Gastroesophageal sphincter (tissue), 4 donors: ENCODE measurements around the gene ARID1B. TPM values are rescaled to one million over a fixed set of nuclear protein-coding genes. Genes with fewer than 3 reads are reported as not detected.
A peak's percentile ranks its signal among the peaks of the same experiment; 100 is the strongest.

Experiments
- ATAC-seq: fragments of 150-250 bp; one replicate; pipeline ENCODE4 v1.9.1; 2016; ENCODE audit warnings: mild to moderate bottlenecking, moderate library complexity
- H3K27ac ChIP-seq, 4 donors: fragments of 200-600 bp; sonication (generic) in 3 of 4; 1 replicate in 3 of 4; 2 replicates in 1 of 4; pipeline ENCODE4 v1.5.1; 2016 to 2019
- H3K27me3 ChIP-seq: fragments of 200-600 bp; sonication (generic); one replicate; pipeline ENCODE4 v1.5.1; 2019
- H3K36me3 ChIP-seq, 2 donors: fragments of 200-600 bp; sonication (generic); one replicate each; pipeline ENCODE4 v1.5.1; 2019; ENCODE audit warnings: control low read depth in 1 of 2
- H3K4me1 ChIP-seq, 3 donors: fragments of 200-600 bp; sonication (generic); 1 replicate in 2 of 3; 2 replicates in 1 of 3; pipeline ENCODE4 v1.5.1; 2016 to 2019; ENCODE audit warnings: control low read depth in 2 of 3
- H3K4me3 ChIP-seq, 2 donors: fragments of 200-600 bp; sonication (generic); one replicate each; pipeline ENCODE4 v1.5.1; 2019; ENCODE audit warnings: mild to moderate bottlenecking in 1 of 2, moderate library complexity in 1 of 2
- H3K9me3 ChIP-seq, 3 donors: fragments of 200-600 bp; sonication (generic); one replicate each; pipeline ENCODE4 v1.5.1; 2017 to 2019; ENCODE audit warnings: control low read depth in 2 of 3
- CTCF ChIP-seq, 4 experiments: fragments of 200-600 bp in 2 of 4; fragments of 450-650 bp in 2 of 4; sonication (generic) in 1 of 4; IDR thresholded peaks; one replicate each; pipeline ENCODE4 v1.5.1; 2017 to 2019; ENCODE audit warnings: antibody characterized with exemption in 4 of 4, mild to moderate bottlenecking in 2 of 4, moderate library complexity in 2 of 4
- EP300 ChIP-seq: sonication (generic); formaldehyde crosslinking; IDR thresholded peaks from one replicate; pipeline ENCODE4 v1.6.1; 2017; ENCODE audit warnings: antibody characterized with exemption, mild to moderate bottlenecking
- POLR2A ChIP-seq, 2 donors: fragments of 450-650 bp; IDR thresholded peaks; one replicate each; pipeline ENCODE4 v1.6.1; 2017; ENCODE audit warnings: antibody characterized with exemption in 2 of 2, mild to moderate bottlenecking in 2 of 2, moderate library complexity in 1 of 2
- POLR2AphosphoS5 ChIP-seq: sonication (generic); formaldehyde crosslinking; IDR thresholded peaks from one replicate; pipeline ENCODE4 v1.6.1; 2017; ENCODE audit warnings: antibody characterized with exemption
- WGBS, 2 donors: methylation state at CpG; one replicate each; pipeline ENCODE4 v1.1.5; 2018; ENCODE audit warnings: low coverage in 1 of 2; 5-methylcytosine and 5-hydroxymethylcytosine counted together
- total RNA-seq, 4 donors: library from RNA; depleted of rRNA; stranded (reverse); fragments of >200 nt; gene quantifications; one replicate each; pipeline ENCODE4 v1.1.0, GENCODE V29; 2016

The ARID1B gene
- total RNA-seq, 4 donors from 2014 or later = 40.0 to 106 (median 79.7) TPM

GRCh38 chr6:156912431-156912830 is 135.3 kb downstream of the ARID1B start:
- H3K27ac ChIP-seq = no peak overlapping the region
- H3K4me1 ChIP-seq = peaks cover 0 to 42% (median 0%) of the 10 kb centered on the region in 3 donors
- no peaks in the 10 kb centered on the region for H3K36me3 ChIP-seq
- no peaks in the 10 kb centered on the region for H3K27me3 ChIP-seq
- no peak for TF ChIP-seq POLR2A (IDR thresholded peaks at IDR 0.05)
- no peak for TF ChIP-seq POLR2AphosphoS5
- no peak for TF ChIP-seq EP300
- TF ChIP-seq CTCF (IDR thresholded peaks at IDR 0.05) = no peak
- no peaks in the 10 kb centered on the region for H3K9me3 ChIP-seq
- ATAC-seq = no peak
- H3K4me3 ChIP-seq = no peak overlapping the region

GRCh38 chr6:156914181-156914580 is 137.0 kb downstream of the ARID1B start:
- peaks cover 0 to 54% (median 4%) of the 10 kb centered on the region in 3 donors for H3K4me1 ChIP-seq
- 97 to 100% methylated on average over 2 to 7 of the region's 7 CpGs for WGBS, 2 donors
- TF ChIP-seq POLR2AphosphoS5 = no peak
- TF ChIP-seq EP300 = no peak
- TF ChIP-seq POLR2A (IDR thresholded peaks at IDR 0.05) = no peak
- no peak for TF ChIP-seq CTCF (IDR thresholded peaks at IDR 0.05)

GRCh38 chr6:156916130-156916801 is 139.1 kb downstream of the ARID1B start:
- peaks cover 0 to 52% (median 4%) of the 10 kb centered on the region in 3 donors for H3K4me1 ChIP-seq
- no peak overlapping the region for H3K4me3 ChIP-seq
- TF ChIP-seq POLR2AphosphoS5 = no peak
- no peak for TF ChIP-seq POLR2A (IDR thresholded peaks at IDR 0.05)
- no peak for TF ChIP-seq EP300
- TF ChIP-seq CTCF (IDR thresholded peaks at IDR 0.05) = no peak
- ATAC-seq = no peak
- H3K27me3 ChIP-seq = no peaks in the 10 kb centered on the region
- H3K9me3 ChIP-seq = no peaks in the 10 kb centered on the region
- 58 to 63% methylated on average over 11 of the region's 11 CpGs for WGBS, 2 donors
- no peak overlapping the region for H3K27ac ChIP-seq
- no peaks in the 10 kb centered on the region for H3K36me3 ChIP-seq

More at GRCh38 chr6:156914181-156914580, 137.0 kb downstream of the ARID1B start:
- Histone ChIP-seq H3K4me3 (no peak overlapping the region), H3K36me3 (no peaks in the 10 kb centered on the region), H3K9me3 (no peaks in the 10 kb centered on the region), H3K27ac (no peak overlapping the region), H3K27me3 (no peaks in the 10 kb centered on the region)
- no peak for ATAC-seq

GRCh38 chr6:156917213-156917612 is 140.0 kb downstream of the ARID1B start:
- no peak for ATAC-seq
- Histone ChIP-seq H3K4me3 (no peak overlapping the region), H3K4me1 (peaks cover 0 to 45% (median 4%) of the 10 kb centered on the region in 3 donors), H3K9me3 (no peaks in the 10 kb centered on the region), H3K27me3 (no peaks in the 10 kb centered on the region), H3K36me3 (no peaks in the 10 kb centered on the region), H3K27ac (no peak overlapping the region)
- 77 to 89% methylated on average over 5 of the region's 5 CpGs for WGBS, 2 donors
- TF ChIP-seq POLR2A (IDR thresholded peaks at IDR 0.05) = no peak
- no peak for TF ChIP-seq EP300
- no peak for TF ChIP-seq CTCF (IDR thresholded peaks at IDR 0.05)
- no peak for TF ChIP-seq POLR2AphosphoS5

GRCh38 chr6:156918647-156919046 is 141.5 kb downstream of the ARID1B start:
- no peaks in the 10 kb centered on the region for H3K27me3 ChIP-seq
- H3K4me1 ChIP-seq = peaks cover 0 to 45% (median 4%) of the 10 kb centered on the region in 3 donors
- H3K36me3 ChIP-seq = no peaks in the 10 kb centered on the region
- H3K9me3 ChIP-seq = no peaks in the 10 kb centered on the region
- ATAC-seq = no peak
- TF ChIP-seq EP300 (no peak), POLR2AphosphoS5 (no peak), CTCF (IDR thresholded peaks at IDR 0.05) (no peak)
- H3K4me3 ChIP-seq = no peak overlapping the region
- H3K27ac ChIP-seq = peak overlapping the region in 1 of 4 donors; percentile 17
- WGBS, 2 donors = 62 to 85% methylated on average over 4 to 6 of the region's 7 CpGs
